Activated T-helper 1 cell treated with Interleukin-2 at 50 U/mL for 16 hours (primary cell): ENCODE measurements around the gene DNM3.

Experiments used
- DNase-seq: peaks from one replicate; pipeline ENCODE4 v3.0.0-alpha.2; 2020; ENCODE audit warnings: low read depth

The DNM3 gene

DNA sequence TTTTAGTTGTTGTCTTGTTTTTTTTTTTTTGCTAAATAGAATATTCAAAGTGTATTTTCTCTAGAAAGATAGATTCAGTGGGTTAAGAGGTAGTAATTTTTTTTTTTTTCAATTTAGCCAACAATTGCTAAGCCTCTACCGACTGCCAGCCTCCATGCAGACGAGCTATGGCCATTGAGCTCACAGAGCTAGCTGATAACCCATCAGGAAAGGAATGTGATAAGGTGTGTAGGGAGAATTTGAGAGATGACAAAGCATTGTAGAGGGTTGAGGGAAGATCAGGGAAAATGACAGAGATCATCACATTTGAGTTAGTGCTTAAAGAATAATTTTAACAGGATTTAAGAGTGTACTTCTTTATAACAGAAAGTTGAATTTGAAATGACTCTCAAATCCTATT is 30.6 kb downstream of the DNM3 start:
- DNase-seq, result no peak

DNA sequence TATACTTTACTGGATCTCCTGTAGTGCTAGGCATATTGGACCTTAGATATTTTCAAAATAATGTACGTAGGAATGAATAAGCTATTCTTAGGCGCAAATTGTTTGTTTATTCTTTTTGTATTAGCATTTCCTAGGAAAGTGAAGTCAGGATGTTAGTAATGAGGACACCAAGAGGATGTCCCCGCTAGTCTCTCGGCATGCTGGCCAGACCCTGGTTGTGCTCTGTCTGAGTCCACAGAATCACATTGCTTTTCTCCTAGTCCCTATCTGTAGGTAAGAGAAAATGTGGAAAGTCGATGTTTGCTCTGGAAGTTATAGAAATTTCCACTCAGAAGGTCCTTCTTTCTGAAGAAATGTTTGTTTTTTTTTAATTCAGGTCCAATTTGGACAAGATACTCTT is 31.1 kb downstream of the DNM3 start:
- DNase-seq, result no peak

DNA sequence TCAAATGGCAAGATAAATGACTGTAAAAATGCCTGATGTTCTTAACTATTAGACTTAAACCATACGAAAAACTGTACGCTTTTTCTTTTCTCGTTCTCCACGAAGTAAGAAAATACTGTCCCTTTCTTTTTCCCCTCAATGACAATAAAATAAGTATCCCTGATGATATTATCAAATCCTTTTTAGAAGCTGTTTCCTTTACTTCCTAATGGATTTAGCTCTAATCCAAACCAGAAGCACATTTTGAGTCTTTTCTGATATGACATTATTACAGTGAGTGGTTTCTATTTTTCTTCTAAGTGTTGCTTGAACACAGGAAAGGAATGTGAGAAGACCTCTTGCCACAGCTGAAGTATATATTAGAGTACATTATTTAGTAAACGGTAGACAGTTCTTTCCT is 32.4 kb downstream of the DNM3 start:
- DNase-seq, result no peak

DNA sequence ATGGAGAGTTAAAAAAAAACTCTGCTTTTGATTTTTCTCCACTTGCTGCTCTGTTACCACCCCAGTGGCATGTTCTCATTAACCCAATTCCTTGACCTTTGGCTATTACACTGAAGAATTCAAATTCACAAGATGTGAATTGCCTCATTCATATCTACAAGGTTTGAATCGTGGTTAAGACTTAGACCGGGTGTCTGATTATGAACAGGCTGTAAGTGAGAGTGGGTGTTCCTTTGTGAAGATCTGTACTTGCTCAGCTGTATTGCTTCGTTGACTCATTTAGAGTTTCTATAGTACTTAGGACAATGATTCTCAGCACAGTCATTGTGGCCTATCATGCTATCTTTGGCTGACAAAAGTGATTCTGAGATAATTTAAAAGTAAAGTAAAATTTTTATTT is 36.4 kb downstream of the DNM3 start:
- DNase-seq, result no peak

DNA sequence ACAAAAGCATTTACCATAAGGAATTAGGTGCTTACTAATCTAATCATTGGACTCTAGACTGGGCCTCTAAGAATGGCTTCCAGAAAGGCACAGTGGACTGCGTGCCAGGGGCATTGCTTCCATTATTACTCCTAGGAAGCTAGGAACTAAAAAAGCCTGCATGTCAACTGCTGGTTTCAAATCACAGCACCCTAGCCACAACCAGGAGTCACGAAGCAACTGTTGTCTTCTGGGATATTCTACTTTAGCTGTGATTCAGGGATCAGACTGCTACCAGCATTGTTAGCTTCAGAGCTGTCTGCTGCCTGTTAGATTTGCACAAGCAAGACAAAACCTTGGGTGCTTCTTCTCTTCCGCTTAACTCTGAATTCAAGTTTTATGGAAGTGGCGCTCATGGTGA is 38.3 kb downstream of the DNM3 start:
- no peak for DNase-seq

DNA sequence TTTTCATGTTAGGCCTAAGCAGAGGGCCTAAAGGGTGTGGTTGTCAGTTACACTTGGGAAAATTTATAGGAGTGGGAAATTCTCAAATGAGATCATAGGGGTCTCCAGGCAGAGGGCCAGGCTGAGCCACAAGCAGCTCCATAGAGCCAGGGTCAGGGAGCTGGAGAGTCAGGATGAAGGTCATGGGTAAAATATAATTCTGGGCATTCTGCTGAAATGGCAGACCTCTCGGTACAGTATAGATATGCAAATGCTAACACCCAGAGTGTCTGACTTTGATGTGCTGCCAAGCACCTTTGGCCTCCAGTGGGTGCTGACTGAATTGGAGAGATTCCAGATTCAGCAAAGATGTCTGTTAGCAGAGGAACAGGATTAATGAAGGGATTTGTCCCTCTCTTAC is 40.1 kb downstream of the DNM3 start:
- DNase-seq, result no peak

DNA sequence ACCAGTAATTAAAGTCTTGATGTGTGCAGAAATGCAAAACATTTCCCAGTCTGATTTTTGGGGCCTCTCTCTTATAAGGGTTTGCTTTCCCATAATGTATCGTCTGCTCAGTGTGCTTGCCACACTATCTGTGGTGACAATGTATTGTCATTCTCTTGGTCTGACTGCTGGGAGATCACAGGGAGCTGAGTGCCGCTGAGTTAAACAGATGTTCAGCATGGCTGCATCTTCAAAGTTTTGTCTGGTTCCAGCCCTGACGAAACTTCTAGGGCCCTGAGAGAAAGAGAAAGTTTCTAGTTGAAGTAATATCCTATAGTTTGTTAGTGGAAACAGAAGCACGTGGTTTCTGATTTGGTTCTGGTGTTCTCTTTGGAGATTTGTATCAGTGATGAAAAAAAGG is 42.6 kb downstream of the DNM3 start:
- DNase-seq, result no peak

DNA sequence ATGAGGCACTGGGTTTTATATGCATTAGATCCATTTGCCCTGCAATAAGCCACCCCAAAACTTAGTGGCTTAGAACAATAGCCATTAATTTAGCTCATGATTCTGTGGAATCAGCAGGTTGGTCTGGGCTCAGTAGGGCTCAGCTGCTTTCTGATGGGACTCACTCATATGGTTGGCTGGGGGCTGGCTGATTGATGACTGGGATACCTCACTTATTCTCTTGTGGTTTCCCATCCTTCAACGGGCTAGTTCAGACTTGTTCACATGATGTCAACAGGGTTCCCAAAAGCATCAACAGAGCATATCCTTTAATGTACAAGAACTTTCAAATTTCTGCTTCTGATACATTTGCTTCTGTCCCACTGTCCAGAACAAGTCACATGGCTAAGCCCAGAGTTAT is 43.2 kb downstream of the DNM3 start:
- no peak for DNase-seq

DNA sequence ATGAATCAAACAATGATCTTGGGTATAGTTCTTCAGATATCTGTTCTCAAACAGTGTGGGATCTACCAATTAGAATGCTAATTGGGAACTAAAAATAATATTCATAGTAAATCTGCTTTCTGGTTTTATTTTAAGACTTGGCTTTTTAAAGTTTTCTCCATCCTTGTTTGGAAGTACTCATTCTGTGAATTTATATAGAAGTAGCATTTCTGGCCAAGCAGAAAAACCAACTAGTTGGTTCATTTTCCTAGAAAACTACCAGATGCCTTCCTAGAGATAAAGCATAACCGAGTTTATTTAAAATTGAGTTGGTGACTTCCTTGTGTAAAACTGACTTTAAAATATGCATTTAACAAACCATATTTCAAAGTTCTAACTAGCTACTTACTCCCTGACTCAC is 48.8 kb downstream of the DNM3 start:
- DNase-seq, result no peak

DNA sequence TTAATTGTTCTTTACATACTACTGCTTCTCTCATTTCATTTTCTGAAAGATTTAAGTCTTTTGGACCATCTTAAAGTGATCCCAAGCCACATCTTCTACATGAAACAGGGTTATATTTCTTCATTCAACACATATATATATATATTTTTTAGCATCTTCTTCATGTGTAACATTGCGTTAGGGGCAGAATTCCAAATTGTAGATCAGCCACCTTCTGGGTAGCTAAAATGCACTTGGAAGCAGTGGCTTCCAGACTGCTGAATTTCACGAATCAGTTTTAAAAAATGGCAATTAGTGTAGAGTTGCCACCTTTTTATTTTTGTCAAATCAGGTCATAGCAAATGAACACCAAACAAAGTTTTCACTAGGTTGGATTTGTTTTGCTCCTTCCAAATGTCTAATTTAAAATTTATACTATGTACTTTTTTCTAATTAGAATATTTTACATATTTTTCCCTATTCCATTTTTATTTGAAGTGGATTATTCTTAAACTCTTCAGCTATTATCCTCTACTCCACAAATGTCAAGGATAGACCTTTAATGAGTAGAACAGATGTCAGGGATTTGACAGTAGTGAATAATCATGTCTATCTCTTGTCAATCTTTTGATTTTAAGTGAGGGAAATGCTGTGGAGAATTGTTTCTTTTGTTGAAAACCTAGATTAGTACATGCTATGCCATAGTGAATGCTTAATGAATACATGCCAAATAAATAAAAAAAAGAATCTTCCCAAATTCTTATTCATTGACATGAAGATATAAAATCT is 55.8 kb downstream of the DNM3 start:
- no peak for DNase-seq

DNA sequence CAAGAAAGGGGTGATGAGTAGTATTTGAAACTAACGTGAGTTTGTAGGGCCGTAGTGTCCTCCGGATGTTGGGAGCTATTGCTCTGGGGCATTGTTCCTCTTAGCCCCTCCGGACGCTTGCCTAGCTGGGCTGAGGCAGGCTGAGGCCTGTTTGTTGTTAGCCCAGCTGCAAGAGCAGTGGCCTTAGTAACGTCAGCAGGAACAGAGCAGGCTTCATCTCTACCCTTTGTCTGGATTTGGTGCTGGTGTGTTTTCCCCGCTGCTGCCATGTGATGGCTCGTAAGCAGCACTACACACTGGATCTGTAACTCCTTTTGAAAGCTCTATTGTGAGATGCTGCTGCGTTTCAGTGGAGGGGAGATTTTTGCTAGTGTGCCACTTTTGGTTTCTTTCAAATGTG is 57.6 kb downstream of the DNM3 start:
- no peak for DNase-seq

DNA sequence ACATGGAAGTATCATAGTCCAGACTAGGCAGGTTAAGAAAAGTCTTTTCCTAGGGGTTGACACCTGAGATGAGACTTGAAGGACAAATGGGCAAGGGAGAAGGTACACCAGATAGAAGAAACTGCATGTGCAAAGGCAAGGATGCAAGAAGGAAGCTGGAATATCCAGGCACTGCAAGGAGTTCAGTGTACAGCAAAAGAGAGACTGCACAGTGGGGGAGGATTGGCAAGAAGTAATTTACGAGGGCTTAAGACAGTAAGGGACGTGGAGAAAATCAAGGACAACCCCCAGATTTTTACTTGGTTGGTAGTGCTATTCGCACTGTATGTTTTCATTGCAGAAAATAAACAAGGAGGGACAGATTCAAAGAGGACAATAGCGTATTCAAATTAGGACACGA is 58.5 kb downstream of the DNM3 start:
- no peak for DNase-seq

DNA sequence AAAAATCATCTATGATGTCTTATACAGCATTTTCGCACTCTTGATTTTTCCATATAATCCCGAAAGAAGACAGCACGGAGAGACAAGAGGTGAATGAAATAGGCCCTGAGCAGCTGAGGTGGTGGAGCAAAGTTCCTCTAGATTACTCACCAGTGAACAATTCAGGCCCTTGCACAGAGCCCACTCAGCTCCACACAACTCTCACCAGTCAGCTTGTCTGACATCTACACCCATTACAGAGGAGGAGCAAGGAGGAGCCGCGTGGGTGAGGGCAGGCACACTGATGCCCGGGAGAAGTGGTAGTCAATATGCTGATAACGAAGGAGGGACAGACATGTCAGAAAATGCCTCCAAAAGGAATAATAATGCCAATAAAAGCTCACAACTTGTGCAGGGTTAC is 59.9 kb downstream of the DNM3 start:
- DNase-seq, result no peak

DNA sequence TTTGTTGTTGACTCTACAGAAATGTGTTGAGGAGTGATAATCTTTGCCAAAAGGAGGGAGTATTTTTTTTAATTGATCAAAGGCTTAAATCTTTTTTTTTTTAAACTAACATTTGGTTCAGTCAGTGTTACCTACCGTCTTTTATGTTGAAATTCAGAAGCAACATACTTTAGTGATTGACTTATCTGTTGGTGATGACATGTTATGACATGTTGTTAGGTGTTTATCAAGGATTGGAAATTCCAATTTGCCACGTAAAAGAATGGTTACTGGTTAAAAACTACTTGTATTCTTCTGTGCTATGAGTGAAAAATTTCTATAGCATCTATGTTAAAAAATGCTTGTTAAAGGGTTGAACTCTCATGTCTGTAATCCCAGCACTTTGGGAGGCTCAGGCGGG is 61.2 kb downstream of the DNM3 start:
- no peak for DNase-seq

DNA sequence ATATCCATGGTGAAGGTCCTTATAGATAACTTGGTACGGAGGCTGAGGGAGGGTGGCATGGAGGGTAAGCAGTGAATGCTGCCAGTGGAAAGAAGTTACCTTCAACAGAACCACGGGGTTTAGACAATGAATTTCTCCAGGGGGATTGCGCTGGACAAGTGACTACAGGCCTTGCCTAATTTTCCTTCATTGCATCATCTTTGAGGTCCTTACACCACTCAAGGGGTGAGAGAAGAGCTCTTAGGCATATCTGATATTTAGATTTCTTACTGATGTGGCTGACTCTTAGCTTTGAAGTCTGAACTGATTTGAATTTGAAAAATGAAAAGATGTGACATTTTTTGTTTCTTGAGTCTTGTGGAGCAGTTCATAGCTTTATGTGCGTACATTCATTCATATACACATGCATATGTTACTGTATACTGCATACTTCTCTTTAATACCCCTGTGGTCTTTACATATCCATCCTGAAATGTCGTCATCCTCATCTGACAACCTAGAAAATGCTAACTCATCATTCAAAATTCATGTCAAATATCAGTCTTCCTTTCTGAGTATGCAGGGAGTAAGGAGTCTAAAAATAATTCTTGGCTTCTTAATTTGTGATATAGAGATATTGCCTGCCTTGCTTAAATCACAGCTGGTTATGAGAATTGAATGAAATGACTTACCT is 63.6 kb downstream of the DNM3 start:
- DNase-seq, result no peak

DNA sequence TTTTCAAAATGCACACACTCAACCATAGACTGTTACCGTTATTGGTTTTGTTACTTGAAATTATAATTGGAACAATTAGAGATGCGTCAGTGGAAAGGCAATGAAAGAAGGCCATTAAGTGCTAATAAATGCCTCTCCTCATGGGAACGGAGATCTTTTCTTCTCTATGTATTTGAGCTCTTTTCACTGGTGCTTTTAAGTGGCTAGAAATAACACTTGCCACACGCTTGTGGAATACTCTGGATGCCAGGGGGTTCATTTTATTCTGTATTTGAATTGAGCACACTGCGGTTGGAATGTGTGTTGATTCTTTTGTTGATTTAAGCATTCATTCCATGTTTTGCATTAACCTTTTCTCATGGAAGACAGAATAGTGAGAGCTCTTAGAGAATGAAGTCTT is 68.4 kb downstream of the DNM3 start:
- no peak for DNase-seq

DNA sequence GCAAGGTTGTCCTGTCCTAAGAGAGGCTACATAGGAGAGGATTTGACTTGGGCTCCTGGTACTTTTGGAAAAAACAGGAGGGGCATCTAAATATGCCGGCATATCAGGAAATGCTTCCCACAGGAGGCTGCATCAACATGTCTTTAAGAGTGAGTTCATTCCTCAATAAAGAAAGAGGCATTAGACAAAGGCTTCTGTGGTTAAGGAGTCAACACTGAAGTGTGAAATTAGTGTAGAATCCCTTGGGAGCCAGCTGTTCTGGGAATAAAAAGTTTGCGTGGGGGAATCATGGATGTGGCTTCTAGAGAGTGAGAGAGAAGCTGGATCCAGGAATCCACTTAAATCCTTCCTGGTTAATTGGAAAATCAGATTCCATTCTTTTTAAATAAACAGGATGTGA is 69.5 kb downstream of the DNM3 start:
- DNase-seq, result no peak

DNA sequence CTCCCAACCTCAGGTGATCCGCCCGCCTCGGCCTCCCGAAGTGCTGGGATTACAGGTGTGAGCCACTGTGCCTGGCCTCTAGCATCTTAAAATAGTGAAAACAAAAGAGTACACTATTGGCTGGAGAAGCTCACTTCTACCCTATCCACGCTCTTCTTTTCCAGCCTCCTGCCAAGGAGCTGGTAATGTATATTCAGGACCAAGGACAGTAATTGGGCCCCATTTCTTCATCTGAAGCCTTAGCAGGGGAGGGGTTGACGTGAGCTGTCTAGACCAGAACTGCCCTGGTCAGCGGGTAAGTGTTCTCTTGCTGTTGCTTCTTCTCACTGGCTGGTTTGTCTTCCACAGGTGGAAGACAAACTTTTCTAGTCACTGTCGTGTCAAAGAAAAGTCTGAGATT is 70.2 kb downstream of the DNM3 start:
- DNase-seq, result no peak

DNA sequence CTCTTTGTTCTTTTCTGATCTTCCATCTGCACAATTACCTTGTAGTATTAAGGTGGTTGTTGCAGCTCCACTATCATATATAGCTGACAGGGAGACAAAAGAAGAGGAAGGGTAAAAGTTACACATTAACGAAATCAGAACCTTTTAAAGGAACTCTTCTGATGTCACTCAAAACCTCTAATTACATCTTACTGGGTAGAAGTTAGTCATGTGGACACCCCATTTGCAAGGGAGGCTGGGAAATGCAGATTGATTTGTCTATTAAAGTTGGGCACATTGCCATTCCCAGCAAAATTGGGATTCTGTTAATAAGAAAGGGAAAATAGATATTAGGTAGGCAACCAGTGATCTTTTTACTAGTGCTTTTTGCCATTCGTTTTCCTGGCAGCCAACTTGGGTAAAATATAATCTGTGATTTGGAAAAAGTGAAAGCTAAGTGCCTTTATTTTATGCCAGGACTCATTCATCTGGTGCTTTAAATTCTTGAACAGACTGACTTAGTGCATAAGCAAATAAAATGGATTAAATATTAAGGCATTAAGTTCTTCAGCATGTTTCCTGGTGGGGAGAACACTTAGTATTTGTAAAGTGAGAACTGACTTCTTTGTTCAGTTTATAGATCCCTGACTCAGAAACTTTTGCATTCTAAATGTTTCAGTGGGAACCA is 71.3 kb downstream of the DNM3 start:
- DNase-seq, result no peak

DNA sequence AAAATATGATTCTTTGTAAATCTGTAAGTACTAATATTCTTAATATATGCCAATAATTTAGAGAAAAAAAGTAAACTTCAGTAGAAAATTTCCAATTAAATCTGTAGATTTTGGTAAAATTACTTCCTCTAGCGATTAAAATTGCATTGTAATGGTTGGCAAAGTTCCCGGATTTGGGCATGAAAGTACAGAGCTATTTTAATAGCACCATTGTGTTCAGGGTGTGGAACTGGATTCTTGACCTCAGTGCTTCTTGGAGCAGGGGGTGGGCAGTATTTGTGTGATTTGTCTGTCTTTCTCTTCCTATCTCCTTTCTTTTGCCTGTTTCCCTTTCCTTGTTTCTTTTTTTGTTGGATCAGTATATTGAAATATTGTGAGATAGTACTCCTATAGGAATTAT is 72.1 kb downstream of the DNM3 start:
- DNase-seq, result no peak

DNA sequence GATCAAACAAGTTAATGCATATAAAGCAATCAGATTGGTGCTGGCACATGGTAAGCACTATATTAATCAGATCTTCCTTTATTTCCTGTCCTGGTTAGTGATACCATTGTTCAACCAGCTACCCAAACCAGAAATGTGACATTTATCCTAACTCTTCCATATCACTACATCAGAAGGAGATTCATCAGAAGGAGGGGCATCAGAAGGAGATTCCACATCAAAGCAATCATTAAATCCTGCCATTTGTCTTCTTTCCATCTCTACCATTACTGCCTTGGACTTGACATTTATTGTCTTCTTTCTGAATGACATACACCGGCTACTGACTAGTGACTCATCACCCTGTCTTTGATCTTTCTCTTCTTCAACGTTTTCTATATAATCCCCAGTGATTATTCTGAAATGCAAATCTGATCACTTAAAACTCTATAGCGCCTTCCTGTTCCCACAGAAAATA is 75.0 kb downstream of the DNM3 start:
- no peak for DNase-seq

DNA sequence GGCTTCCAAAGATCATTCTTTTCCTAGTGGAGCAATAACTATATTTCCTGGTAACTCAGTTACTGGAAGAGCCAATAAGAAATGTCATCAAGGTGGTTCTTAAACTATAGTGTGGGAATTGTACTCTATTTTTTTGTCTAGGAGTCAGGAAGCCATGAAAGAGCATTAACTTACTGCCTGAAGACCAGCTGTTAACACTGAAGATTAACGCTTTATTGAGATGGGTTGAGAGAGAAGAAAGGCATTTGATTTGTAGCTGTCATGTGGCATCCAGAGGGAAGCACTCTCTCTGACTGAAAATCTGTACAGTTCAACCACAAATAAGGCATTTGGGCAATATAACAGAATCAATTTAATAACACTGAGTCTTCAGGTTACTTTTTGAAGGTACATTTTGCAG is 76.0 kb downstream of the DNM3 start:
- no peak for DNase-seq
